Retina (tissue), 1 donor: ENCODE results near the gene GTF2IRD2.
"Not testable (repeated sequence)": the region's sequence is repeated elsewhere in the genome, so short reads cannot be mapped to it uniquely, and the experiment has no call there.

Experiments
- DNase-seq: peaks from one replicate; pipeline ENCODE4 v3.0.0-alpha.2; 2016

The GTF2IRD2 gene

GRCh38 chr7:74850833-74851721 lies at the start of gene GTF2IRD2:
TSS of gene GTF2IRD2 (minus strand) at chr7:74851605. CDS start at chr7:74836378, 15,227 bp downstream.
- DNase-seq, result not testable (repeated sequence)

GRCh38 chr7:74890158-74891123 lies 39.0 kb upstream of the GTF2IRD2 start:
- peak; percentile 88 for DNase-seq

GRCh38 chr7:74889518-74890129 lies 38.2 kb upstream of the GTF2IRD2 start:
- not testable (repeated sequence) for DNase-seq

GRCh38 chr7:74885295-74885694 lies 33.9 kb upstream of the GTF2IRD2 start:
- DNase-seq, result not testable (repeated sequence)

- DNase-seq, result not testable (repeated sequence)
These were observed 30.7 kb upstream of the GTF2IRD2 start for GRCh38 chr7:74882110-74882509.

GRCh38 chr7:74874748-74875512 lies 23.5 kb upstream of the GTF2IRD2 start:
- DNase-seq, result not testable (repeated sequence)

- not testable (repeated sequence) for DNase-seq
These were observed 22.8 kb upstream of the GTF2IRD2 start for GRCh38 chr7:74874104-74874747.

GRCh38 chr7:74872542-74872941 lies 21.1 kb upstream of the GTF2IRD2 start:
- DNase-seq, result not testable (repeated sequence)

GRCh38 chr7:74865777-74866176 lies 14.4 kb upstream of the GTF2IRD2 start:
- not testable (repeated sequence) for DNase-seq

DNA sequence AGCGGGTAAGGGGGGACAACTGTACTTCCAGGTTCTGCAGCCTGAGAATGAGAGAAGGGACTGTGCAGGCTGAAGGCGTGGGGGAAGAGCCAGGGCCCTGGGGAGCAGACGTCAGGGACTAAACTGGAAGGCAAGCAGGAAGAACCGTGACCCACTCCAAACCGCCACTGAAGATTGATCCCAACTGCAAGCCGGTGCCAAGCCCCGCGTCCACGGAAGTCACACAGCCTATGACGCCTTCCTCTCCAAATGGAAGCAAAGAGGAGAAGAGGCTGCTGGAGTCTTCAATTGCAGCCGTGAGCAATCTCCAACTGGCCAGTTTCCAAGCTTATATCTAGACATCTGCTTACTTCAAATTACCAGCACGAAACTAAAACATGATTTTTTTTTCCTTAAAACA lies 1.6 kb downstream of the GTF2IRD2 start:
- DNase-seq, result not testable (repeated sequence)

DNA sequence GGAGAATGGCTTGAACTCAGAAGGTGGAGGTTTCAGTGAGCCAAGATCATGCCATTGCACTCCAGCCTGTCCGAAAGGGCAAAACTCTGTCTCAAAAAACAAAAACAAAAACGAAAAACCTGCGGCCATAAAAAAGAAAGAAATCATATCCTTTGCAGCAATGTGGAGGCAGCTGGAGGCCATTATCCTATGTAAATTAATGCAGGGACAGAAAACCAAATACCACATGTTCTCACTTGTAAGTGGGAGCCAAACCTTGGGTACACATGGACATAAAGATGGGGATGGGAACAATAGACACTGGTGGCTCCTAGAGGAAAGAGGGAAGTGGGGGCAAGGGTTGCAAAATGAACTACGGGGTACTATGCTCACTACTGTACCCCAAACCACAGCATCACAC lies 21.0 kb downstream of the GTF2IRD2 start:
- not testable (repeated sequence) for DNase-seq

GRCh38 chr7:74829959-74830358 lies 21.4 kb downstream of the GTF2IRD2 start:
- not testable (repeated sequence) for DNase-seq

- not testable (repeated sequence) for DNase-seq
These were observed 30.1 kb downstream of the GTF2IRD2 start for GRCh38 chr7:74821259-74821658.

GRCh38 chr7:74820146-74820805 lies 31.1 kb downstream of the GTF2IRD2 start:
- DNase-seq, result not testable (repeated sequence)

- DNase-seq, result not testable (repeated sequence)
These were observed 35.5 kb downstream of the GTF2IRD2 start for GRCh38 chr7:74815882-74816281.

DNA sequence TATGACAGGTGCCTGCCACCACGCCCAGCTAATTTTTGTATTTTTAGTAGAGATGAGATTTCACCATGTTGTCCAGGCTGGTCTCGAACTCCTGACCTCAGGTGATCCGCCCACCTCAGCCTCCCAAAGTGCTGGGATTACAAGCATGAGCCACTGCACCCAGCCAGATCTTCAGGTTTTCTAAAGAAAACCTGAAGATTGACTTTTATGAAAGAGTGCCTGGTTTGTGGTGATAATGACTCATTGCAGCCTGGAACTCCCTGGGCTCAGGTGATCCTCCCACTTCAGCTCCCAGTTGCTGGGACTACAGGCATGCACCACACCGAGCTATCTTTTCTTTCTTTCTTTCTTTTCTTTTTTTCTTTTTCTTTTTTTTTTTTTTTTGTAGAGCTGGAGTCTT lies 52.8 kb downstream of the GTF2IRD2 start:
- DNase-seq, result not testable (repeated sequence)

- DNase-seq, result not testable (repeated sequence)
These were observed 53.4 kb downstream of the GTF2IRD2 start for GRCh38 chr7:74797848-74798622.

GRCh38 chr7:74789200-74789736 lies 62.1 kb downstream of the GTF2IRD2 start:
- not testable (repeated sequence) for DNase-seq

DNA sequence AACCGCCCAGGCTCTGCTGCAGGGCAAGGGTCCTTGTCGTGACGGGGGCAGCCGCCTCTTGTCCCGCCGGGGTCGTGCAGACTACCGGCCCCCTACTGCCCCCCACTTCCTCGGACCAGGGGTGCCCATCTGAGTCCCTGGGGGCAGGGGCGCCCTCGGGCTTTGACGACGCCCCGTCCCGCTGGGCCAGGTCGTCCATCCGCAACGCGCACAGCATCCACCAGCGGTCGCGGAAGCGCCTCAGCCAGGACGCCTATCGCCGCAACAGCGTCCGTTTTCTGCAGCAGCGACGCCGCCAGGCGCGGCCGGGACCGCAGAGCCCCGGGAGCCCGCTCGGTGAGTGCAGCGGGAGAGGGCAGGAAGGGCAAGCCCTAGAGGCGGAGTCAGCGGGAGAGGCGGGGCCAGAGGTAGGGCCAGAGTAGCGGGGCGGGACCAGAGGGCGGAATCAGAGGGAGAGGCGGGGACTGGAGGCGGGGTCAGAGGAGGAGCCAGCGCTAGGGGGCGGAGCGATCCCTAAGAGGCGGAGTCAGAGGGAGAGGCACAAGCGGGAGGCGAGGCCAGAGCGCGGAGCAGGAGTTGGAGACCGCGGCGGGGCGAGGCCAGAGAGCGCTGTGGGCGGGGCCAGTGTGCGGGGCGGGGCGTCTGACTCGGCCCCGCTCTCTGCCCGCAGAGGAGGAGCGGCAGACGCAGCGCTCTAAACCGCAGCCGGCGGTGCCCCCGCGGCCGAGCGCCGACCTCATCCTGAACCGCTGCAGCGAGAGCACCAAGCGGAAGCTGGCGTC lies 62.8 kb downstream of the GTF2IRD2 start:
- DNase-seq, result peak; percentile 90
